Ammon's horn (tissue), 1 donor: ENCODE results near the gene KHDRBS2.

ENCODE experiments used
- DNase-seq: peaks from one replicate; pipeline ENCODE4 v3.0.0-alpha.2; 2016; ENCODE audit warnings: low spot score

KHDRBS2 gene

GRCh38 chr6:62285612-62286469 lies at the start of gene KHDRBS2:
Gene KHDRBS2, minus strand, starts transcription at chr6:62286225.
- DNase-seq: peak; percentile 96

DNA sequence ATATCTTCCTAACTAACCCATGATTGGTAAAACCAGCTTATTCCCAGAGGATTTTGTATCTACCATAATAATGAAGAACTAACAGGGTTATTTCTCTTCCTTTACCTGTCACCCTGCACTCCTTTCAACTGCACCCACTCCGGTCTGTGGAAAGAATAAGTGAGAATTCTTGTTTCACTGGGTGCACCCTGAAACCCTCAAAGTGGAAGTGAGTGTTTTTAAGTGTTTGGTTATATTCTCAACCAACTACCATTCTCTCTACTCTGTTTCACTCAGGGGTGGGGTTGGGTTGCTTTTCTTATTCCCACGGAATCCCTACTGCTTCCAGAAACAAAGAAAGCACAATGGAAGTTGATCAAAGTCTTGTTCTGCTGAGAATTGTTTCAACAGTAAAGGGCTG lies 42.6 kb upstream of the KHDRBS2 start:
- no peak for DNase-seq

GRCh38 chr6:62324834-62325233 lies 38.8 kb upstream of the KHDRBS2 start:
- DNase-seq: no peak

GRCh38 chr6:62323818-62324431 lies 37.9 kb upstream of the KHDRBS2 start:
- no peak for DNase-seq

GRCh38 chr6:62298745-62299392 lies 12.8 kb upstream of the KHDRBS2 start:
- no peak for DNase-seq

DNA sequence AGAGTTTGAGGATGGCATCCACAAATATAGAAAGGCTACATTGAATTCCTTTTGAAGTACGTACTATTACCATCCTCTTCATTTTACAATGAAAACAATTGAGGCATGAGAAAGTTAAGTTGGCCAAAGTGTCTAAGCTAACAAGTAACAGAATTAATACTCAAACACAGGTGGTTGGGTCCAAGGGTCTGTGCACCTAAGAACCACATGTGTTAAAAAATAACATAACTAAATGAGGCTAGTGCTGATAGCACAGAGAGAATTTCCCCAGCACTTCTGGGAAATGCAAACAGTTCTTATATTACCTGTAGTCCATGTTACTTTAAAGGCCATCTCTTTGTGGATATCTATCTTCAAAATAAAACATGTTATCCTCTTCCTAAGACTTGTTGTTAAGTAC lies 10.5 kb upstream of the KHDRBS2 start:
- DNase-seq: no peak

DNA sequence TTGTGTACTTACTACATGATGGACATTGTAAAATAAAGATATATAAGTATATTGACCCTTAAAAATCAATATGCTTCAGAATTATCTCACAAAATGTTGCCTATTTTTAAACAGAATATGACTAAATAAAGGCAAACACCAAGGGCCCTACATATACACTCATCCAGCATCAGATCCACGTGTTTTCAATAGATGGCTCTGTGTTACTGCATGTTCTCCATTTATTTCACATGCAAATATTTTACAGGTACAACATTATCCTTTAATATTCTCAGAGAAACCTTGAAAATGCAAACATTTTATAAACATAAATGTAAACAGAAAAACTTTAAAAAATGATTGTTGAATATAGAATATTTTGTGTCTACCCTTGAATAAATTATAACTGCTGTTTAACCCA lies 2.9 kb upstream of the KHDRBS2 start:
- DNase-seq: no peak

GRCh38 chr6:62288562-62288961 lies 2.5 kb upstream of the KHDRBS2 start:
- no peak for DNase-seq

- no peak for DNase-seq
Measured at GRCh38 chr6:62286470-62286843, 432 bp upstream of the KHDRBS2 start.

GRCh38 chr6:62284725-62285124 lies 1.3 kb downstream of the KHDRBS2 start:
- DNase-seq: no peak

DNA sequence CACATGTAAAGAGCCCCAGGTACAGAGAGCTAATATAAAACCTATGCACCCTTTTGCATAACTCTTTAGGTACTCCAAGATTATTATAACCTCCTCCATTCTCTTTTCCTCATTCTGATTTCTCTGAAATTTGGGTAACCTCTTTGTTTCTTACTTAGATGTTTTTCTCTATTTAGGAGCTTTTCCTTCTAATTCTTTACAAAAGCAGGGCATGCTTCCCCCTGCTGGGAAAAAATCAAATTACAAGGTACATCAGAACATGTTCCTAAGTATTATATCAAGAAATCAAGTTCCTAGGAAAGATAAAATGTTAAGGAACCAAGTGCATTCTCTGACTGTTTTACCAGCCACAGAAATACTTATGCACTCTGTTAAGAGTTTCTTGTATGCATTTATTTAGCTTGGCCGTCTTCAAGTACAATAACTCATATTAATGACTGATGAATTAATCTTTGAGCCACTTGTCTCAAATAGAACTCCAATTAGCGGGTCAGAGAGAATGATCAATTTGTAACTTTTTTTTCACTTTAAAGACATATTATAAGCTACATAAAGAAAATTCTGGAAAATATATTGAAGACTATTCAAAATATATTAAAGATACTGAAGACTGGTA lies 2.1 kb downstream of the KHDRBS2 start:
- DNase-seq: peak; percentile 57

DNA sequence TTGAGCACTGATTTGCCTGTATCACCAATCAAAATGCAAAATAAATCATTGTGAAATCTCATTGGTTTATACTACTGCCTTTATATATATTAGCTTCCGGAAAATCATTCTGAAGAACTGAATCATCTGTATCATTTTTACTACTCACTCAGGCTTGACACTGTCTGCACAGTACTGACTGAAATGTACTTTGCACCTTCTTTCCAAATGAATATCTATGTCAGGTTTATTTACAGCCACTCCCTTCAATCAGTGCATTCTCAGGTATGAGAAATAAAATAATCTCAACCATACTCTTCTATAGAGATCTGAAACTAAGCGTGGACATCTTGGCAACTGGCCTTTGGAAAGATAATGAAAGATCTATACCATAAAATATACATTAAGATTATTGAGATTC lies 2.7 kb downstream of the KHDRBS2 start:
- DNase-seq: no peak

DNA sequence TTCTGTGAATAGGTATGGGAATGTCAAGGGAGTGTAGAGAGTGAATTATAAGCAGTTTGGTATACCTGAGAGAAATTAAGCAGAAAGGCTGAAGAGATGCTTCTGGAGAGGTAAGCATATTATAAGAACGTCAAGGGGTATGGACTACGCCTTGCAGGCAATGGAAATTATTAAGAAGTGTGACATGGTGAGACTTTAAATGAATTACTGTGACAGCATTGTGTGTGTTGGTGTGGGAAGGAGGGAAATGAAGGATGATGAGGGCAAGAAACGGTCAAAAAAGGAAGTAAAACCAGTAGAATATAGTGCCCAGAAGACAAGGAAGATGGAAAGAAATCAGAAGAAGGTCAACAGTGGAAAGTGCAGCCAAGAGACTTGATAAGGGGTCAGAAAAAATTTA lies 5.9 kb downstream of the KHDRBS2 start:
- no peak for DNase-seq

- peak; percentile 14 for DNase-seq
Measured at GRCh38 chr6:62272114-62272513, 13.9 kb downstream of the KHDRBS2 start.

GRCh38 chr6:62265906-62266525 lies 20.0 kb downstream of the KHDRBS2 start:
- no peak for DNase-seq

- no peak for DNase-seq
Measured at GRCh38 chr6:62262283-62262682, 23.7 kb downstream of the KHDRBS2 start.

DNA sequence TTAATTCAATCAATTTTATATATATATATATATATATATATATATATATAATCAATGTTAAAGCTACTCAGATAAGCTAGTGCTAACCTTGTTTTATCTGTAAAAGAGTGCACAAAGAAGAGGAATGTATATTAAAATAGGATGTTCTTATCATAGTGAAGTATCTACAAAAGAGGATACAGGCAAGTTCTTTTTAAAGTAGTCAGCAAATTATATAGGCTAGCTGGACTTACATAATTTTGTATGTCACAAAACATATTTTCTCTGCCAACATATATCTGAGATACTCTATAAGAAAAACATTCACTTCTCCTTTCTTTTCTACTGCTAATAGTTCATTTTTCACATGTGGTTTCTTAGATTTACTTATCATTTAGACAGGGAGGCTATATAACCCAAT lies 39.9 kb downstream of the KHDRBS2 start:
- no peak for DNase-seq

DNA sequence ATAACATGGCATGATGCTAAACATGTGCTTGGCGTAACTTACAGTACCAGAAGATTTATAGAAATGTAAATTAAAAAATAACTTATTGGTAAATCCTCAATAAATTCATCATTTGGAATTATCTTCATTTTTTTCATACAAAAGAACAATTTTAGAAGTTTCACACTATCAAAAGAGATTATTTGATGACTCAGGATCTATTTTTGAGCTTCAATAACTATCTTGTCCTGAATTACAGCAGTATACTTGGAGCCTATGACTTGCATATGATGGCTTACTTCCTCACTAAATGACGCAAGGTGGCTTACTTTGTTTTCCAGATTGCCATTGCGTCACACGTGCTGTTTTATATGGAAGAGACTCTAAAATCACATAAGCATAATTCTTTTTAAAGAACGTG lies 49.2 kb downstream of the KHDRBS2 start:
- DNase-seq: no peak

DNA sequence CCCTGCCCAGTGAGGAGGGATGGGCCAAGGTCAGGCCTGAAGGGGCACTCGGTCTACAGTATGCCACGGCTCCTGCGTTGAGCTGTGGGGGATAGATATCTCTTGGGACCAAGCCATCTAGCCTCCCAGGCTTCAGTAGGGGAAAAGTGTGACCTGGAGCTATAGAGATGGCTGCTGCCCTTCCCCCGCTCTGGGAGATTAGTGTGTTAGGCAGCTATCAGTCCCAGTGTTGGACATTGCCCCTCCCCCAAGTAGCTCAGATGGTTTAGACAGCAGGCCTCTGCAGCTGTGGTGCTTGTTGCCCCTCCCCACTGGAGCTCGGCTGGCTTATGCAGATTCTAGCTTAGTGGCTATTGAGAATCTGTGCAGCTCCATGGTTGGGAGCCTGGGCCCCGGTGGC lies 56.8 kb downstream of the KHDRBS2 start:
- DNase-seq: no peak

DNA sequence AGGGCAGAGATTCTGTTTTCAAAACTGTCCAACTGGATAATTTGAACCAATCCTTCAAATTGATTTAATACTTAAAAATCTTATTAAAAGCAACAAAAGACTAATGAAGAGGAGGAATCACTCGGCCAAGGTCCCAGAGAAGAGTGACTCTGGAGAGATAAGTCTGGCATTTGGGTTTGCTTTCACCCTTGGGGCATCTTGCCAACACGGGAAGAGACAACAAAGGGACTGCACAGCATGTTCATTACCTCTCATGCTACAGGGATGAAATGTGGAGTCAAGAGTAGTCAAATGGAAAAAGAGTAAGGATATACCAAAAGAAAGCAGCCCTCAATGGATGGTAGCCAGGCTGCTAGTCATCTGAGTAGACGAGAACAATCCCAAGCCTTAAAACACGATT lies 68.2 kb downstream of the KHDRBS2 start:
- no peak for DNase-seq

DNA sequence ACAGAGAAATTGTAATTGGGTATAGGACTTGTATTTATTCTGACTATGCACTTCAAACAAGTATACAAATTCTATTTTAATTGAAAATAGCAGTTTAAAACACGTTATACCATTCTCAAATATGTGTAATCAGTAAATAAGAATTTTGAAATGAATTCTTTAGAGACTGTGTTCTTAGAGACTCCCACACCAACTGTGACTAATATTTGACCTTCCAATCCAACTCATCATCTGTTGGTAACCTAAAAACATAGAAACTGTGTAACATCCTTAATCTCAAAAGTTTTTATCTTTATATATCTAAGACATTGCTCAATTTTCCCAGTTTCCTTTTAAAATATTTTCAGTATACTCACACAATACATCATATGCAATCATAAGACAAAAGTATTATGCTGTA lies 83.9 kb downstream of the KHDRBS2 start:
- DNase-seq: no peak

DNA sequence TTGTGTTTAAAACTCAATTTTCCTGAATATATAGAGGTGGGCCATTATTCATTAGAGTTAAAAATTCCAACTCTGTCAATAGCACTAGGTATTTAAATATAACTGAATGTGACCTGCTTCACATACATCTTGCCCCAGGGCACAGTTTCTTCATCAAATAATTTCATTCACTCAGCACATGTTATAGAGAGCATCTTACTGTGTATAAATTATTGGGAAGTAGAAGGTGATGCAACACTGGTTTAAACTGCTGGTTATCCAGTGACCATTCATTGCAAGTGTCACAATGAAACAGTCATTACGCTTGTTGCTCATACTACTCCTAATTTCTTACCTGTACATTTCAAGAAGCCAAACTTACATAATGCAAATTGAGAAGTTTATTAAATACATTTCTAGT lies 93.4 kb downstream of the KHDRBS2 start:
- DNase-seq: no peak
